Stimulated activated CD4-positive, alpha-beta T cell treated with anti-CD3 and anti-CD28 coated beads, Interleukin-2, amount 100 ng/mL, for 24 hours (primary cell): Measurements from ENCODE around the gene SLC11A1.

Experiments
- DNase-seq, 2 donors: peaks; one replicate each; pipeline ENCODE4 v3.0.0-alpha.2; 2020

SLC11A1 gene

GRCh38 chr2:218406209-218406948 lies 24.3 kb downstream of the SLC11A1 start:
- peak; percentile 91 to 98 for DNase-seq

- peak; percentile 63 to 73 for DNase-seq
Measured at GRCh38 chr2:218406949-218407618, 25.0 kb downstream of the SLC11A1 start.

GRCh38 chr2:218407717-218408116 lies 25.6 kb downstream of the SLC11A1 start:
- no peak for DNase-seq

- no peak for DNase-seq
Measured at GRCh38 chr2:218418321-218418716, 36.2 kb downstream of the SLC11A1 start.

GRCh38 chr2:218418717-218419458 lies 36.8 kb downstream of the SLC11A1 start, which contains the start of gene VIL1:
Gene VIL1 (plus strand): TSS chr2:218419123. CDS start chr2:218423779, 4,656 bp downstream.
- DNase-seq = no peak

GRCh38 chr2:218419630-218420216 lies 37.6 kb downstream of the SLC11A1 start:
- no peak for DNase-seq

- no peak for DNase-seq
Measured at GRCh38 chr2:218421027-218421426, 39.0 kb downstream of the SLC11A1 start.

- DNase-seq = no peak
Measured at GRCh38 chr2:218422403-218423086, 40.5 kb downstream of the SLC11A1 start.

- no peak for DNase-seq
Measured at GRCh38 chr2:218423584-218423983, 41.5 kb downstream of the SLC11A1 start.

- no peak for DNase-seq
Measured at GRCh38 chr2:218425531-218425930, 43.5 kb downstream of the SLC11A1 start.

GRCh38 chr2:218427741-218428140 lies 45.7 kb downstream of the SLC11A1 start:
- DNase-seq = no peak

- DNase-seq = no peak
Measured at GRCh38 chr2:218428846-218429558, 46.9 kb downstream of the SLC11A1 start.

GRCh38 chr2:218429911-218430692 lies 48.0 kb downstream of the SLC11A1 start:
- no peak for DNase-seq

- no peak for DNase-seq
Measured at GRCh38 chr2:218430721-218431120, 48.6 kb downstream of the SLC11A1 start.

- DNase-seq = no peak
Measured at GRCh38 chr2:218431878-218432277, 49.8 kb downstream of the SLC11A1 start.

- no peak for DNase-seq
Measured at GRCh38 chr2:218432676-218433365, 50.7 kb downstream of the SLC11A1 start.

- no peak for DNase-seq
Measured at GRCh38 chr2:218434456-218434855, 52.4 kb downstream of the SLC11A1 start.

GRCh38 chr2:218435003-218435982 lies 53.2 kb downstream of the SLC11A1 start:
- DNase-seq = no peak

GRCh38 chr2:218436992-218437391 lies 54.9 kb downstream of the SLC11A1 start:
- DNase-seq = no peak
